PC-3 (cell line): ENCODE data around the gene PAK4. TPM values are rescaled to one million over a fixed set of nuclear protein-coding genes. Genes with fewer than 3 reads are reported as not detected.

Experiments
- ATAC-seq: fragments of 200-7000 bp; cut with Tn5 transposase; 2 replicates; pipeline ENCODE4 v1.9.1; 2020; ENCODE audit warnings: mild to moderate bottlenecking, moderate library complexity
- BruUV-seq: library from RNA; stranded (reverse); fragments of 400-500 nt; replicated peaks from 2 replicates; lab custom pipeline; 2021; lab: Mats Ljungman, UMichigan
- CTCF ChIA-PET: fragments of 300-600 bp; sonication (Branson Sonifier 250); formaldehyde crosslinking; loops from one replicate; lab custom pipeline; 2022; ENCODE audit warnings: antibody characterized with exemption; lab: Charles Lee
- POLR2A ChIA-PET: fragments of 300-600 bp; sonication (Branson Sonifier 250); formaldehyde crosslinking; loops from one replicate; lab custom pipeline; 2022; ENCODE audit warnings: antibody characterized with exemption; ENCODE audit not compliant: unreplicated experiment; lab: Charles Lee
- DNase-seq: peaks from one replicate; pipeline ENCODE4 v3.0.0-alpha.2; 2015
- H2AFZ ChIP-seq: fragments of 300-600 bp; sonication (generic); 2 replicates; pipeline ENCODE4 v1.6.0; 2016; ENCODE audit warnings: antibody characterized with exemption, low read length
- H3F3A ChIP-seq: fragments of 300-600 bp; sonication (generic); one replicate; pipeline ENCODE4 v1.6.0; 2017; ENCODE audit warnings: antibody characterized with exemption, low read length, control low read depth, mild to moderate bottlenecking; ENCODE audit not compliant: unreplicated experiment
- H3K27ac ChIP-seq: fragments of 300-600 bp; sonication (generic); 2 replicates; pipeline ENCODE4 v1.5.1; 2016; ENCODE audit warnings: mild to moderate bottlenecking, low read length
- H3K27me3 ChIP-seq: fragments of 300-600 bp; sonication (generic); 2 replicates; pipeline ENCODE4 v1.6.1; 2016; ENCODE audit warnings: low read length, mixed read lengths
- H3K36me3 ChIP-seq: fragments of 300-600 bp; sonication (generic); 2 replicates; pipeline ENCODE4 v1.6.1; 2016; ENCODE audit warnings: low read depth, mixed run types, low read length, mixed read lengths
- H3K4me1 ChIP-seq: fragments of 300-600 bp; sonication (generic); 2 replicates; pipeline ENCODE4 v1.5.1; 2016; ENCODE audit warnings: low read length; ENCODE audit not compliant: insufficient read depth
- H3K4me2 ChIP-seq: fragments of 300-600 bp; sonication (generic); 2 replicates; pipeline ENCODE4 v1.6.0; 2016; ENCODE audit warnings: low read length
- H3K4me3 ChIP-seq: fragments of 300-600 bp; sonication (generic); 2 replicates; pipeline ENCODE4 v1.5.1; 2016; ENCODE audit warnings: mild to moderate bottlenecking, low read length, mixed read lengths
- H3K79me2 ChIP-seq: fragments of 300-600 bp; sonication (generic); 2 replicates; pipeline ENCODE4 v1.6.1; 2017; ENCODE audit warnings: low read length, mixed read lengths
- H3K9ac ChIP-seq: fragments of 300-600 bp; sonication (generic); 2 replicates; pipeline ENCODE4 v1.6.0; 2016; ENCODE audit warnings: mild to moderate bottlenecking, low read length
- H3K9me2 ChIP-seq: fragments of 300-600 bp; sonication (generic); replicated peaks from 2 replicates; pipeline ENCODE4 v1.6.1; 2016; ENCODE audit warnings: mixed run types, low read length, mixed read lengths
- H3K9me3 ChIP-seq: fragments of 300-600 bp; sonication (generic); 2 replicates; pipeline ENCODE4 v1.6.1; 2016; ENCODE audit warnings: low read length, mixed read lengths
- H4K20me1 ChIP-seq: fragments of 300-600 bp; sonication (generic); 2 replicates; pipeline ENCODE4 v1.6.1; 2016; ENCODE audit warnings: low read length, mixed read lengths
- EZH2 ChIP-seq: fragments of 300-600 bp; sonication (generic); IDR thresholded peaks from one replicate; pipeline ENCODE4 v1.6.1; 2017; ENCODE audit warnings: antibody characterized with exemption, mild to moderate bottlenecking, low read length; ENCODE audit not compliant: unreplicated experiment
- EZH2phosphoT487 ChIP-seq: fragments of 300-600 bp; sonication (generic); IDR thresholded peaks from 2 replicates; pipeline ENCODE4 v1.6.1; 2018; ENCODE audit warnings: mild to moderate bottlenecking, antibody characterized with exemption, low read length, borderline replicate concordance
- intact Hi-C: fragments of 100-400 bp; cut with micrococcal nuclease; formaldehyde crosslinking; loops from 2 replicates; pipeline ENCODE4 v1.9.0; 2023
- total RNA-seq: library from RNA; depleted of rRNA; stranded (reverse); fragments of >200 nt; gene quantifications from 2 replicates; pipeline ENCODE4 v1.2.3, GENCODE V29; 2014
- TF ChIP-seq, protein P1 (sequence below): fragments of 300-600 bp; sonication (generic); conservative IDR thresholded peaks from 2 replicates; pipeline ENCODE4 v1.5.1; 2017; ENCODE audit warnings: antibody characterized with exemption, low read depth, mild to moderate bottlenecking, low read length

PAK4 gene
- total RNA-seq, 1 experiment from 2014 or later = 13.5 TPM

DNA sequence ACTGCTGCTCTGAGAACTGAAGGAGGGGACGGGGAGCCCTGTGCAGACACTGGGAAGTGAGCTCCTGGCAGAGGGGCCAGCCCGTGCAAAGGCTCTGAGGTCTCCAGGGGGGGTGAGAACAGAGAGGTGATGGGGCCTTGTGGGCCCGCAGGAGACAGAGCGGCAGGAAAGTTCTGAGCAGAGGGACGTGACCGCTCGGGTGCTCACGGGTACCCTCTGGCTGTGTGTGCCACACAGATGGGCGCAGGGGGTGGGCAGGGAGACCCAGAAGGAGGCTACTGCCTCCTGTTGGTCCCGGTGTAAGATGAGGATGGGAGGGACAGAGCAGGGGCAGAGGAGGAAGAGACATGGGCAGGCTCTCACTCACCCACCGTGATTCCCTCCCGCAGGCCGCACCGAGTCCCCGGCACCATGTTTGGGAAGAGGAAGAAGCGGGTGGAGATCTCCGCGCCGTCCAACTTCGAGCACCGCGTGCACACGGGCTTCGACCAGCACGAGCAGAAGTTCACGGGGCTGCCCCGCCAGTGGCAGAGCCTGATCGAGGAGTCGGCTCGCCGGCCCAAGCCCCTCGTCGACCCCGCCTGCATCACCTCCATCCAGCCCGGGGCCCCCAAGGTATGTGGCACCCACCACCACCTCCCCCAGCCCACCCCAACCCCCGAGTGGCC, 43.7 kb downstream of the PAK4 start:
- DNase-seq (no peak), ATAC-seq (no peak)
- intact Hi-C loops = no loop called here
- Histone ChIP-seq H3K9me3 (no peaks in the 10 kb centered on the region), H3F3A (no peaks in the 10 kb centered on the region), H2AFZ (no peak overlapping the region), H3K9ac (no peak overlapping the region), H3K9me2 (no peaks in the 10 kb centered on the region), H3K27ac (no peak overlapping the region), H4K20me1 (no peaks in the 10 kb centered on the region; the same call in 1 of the 2 replicates), H3K4me2 (no peak overlapping the region), H3K27me3 (no peaks in the 10 kb centered on the region), H3K4me1 (peaks cover 16% of the 10 kb centered on the region), H3K4me3 (no peak overlapping the region), H3K36me3 (no peaks in the 10 kb centered on the region), H3K79me2 (peaks cover 14% of the 10 kb centered on the region; the same call in 1 of the 2 replicates)
- no TSS peak for BruUV-seq
- TF ChIP-seq EZH2 (no peak), EZH2phosphoT487 (no peak)
- TF ChIP-seq, protein P1, sequence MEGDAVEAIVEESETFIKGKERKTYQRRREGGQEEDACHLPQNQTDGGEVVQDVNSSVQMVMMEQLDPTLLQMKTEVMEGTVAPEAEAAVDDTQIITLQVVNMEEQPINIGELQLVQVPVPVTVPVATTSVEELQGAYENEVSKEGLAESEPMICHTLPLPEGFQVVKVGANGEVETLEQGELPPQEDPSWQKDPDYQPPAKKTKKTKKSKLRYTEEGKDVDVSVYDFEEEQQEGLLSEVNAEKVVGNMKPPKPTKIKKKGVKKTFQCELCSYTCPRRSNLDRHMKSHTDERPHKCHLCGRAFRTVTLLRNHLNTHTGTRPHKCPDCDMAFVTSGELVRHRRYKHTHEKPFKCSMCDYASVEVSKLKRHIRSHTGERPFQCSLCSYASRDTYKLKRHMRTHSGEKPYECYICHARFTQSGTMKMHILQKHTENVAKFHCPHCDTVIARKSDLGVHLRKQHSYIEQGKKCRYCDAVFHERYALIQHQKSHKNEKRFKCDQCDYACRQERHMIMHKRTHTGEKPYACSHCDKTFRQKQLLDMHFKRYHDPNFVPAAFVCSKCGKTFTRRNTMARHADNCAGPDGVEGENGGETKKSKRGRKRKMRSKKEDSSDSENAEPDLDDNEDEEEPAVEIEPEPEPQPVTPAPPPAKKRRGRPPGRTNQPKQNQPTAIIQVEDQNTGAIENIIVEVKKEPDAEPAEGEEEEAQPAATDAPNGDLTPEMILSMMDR = no peak
- CTCF ChIA-PET = no interaction called here
- POLR2A ChIA-PET = no interaction called here

DNA sequence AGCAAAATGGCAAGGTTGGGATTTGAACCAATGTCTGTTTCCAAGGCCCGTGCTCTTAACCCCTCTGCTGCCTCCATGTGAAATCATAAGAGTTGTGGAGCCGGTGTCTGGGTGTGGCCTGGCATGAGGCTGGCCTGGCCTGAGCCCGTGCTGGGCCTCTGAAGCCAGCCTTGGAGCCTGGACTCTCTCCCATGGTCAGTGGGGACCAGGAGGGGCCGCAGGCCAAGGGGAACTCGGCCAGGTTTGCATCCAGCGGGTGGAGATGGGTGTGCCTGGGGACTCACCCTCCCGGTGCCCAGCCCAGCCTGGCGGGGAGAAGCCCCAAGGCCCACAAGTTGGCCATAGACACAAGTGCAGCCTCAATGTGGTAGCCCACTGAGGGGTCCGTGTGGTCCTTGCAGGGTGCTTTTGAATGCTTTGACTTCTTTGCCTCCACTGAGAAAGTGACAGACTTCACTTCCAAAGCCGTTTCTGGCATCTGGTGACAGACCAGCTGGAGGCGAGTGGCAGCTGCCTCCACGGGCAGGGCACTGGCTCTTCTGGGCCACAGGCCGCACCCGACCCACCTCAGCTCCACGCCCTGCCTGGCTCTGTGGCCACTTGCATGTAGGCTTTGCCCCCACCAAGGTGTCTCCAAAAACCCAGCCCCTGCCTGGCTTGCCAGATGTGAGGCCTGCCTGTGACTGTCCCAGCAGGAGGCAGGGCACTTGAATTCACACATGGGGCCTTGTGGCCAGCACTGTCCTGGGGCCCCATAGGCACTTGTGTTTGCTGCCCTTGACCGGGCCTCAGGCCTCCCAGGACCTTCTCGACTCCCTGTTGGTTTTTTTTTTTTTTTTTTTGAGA, 45.0 kb downstream of the PAK4 start:
- TF ChIP-seq, protein P1 = no peak
- no peak for TF ChIP-seq EZH2phosphoT487
- H3K9me2 ChIP-seq = no peaks in the 10 kb centered on the region
- H4K20me1 ChIP-seq = no peaks in the 10 kb centered on the region; the same call in 1 of the 2 replicates
- H3K79me2 ChIP-seq = peaks cover 13% of the 10 kb centered on the region; the same call in 1 of the 2 replicates
- no peak overlapping the region for H2AFZ ChIP-seq
- DNase-seq (no peak), ATAC-seq (no peak)
- ChIA-PET POLR2A (no interaction called here), CTCF (no interaction called here)
- H3K4me2 ChIP-seq = no peak overlapping the region
- no TSS peak for BruUV-seq
- no peaks in the 10 kb centered on the region for H3K9me3 ChIP-seq
- intact Hi-C loops = no loop called here
- H3K36me3 ChIP-seq = no peaks in the 10 kb centered on the region
- H3F3A ChIP-seq = no peaks in the 10 kb centered on the region
- no peak overlapping the region for H3K4me3 ChIP-seq
- H3K27me3 ChIP-seq = no peaks in the 10 kb centered on the region
- no peak overlapping the region for H3K27ac ChIP-seq
- H3K9ac ChIP-seq = no peak overlapping the region
- H3K4me1 ChIP-seq = peaks cover 16% of the 10 kb centered on the region
